GM23338 (cell line): ENCODE measurements around the gene MBNL1. TPM values are rescaled to one million over a fixed set of nuclear protein-coding genes. Genes with fewer than 3 reads are reported as not detected.

Source experiments
- ATAC-seq: fragments of 200-7000 bp; cut with Tn5 transposase; 3 replicates; pipeline ENCODE4 v1.9.1; 2020
- DNase-seq: peaks from one replicate; pipeline ENCODE4 v3.0.0-alpha.2; 2015; ENCODE audit warnings: low spot score
- H2AFZ ChIP-seq: fragments of 200-600 bp; sonication (generic); 2 replicates; pipeline ENCODE4 v1.8.0; 2016; ENCODE audit warnings: antibody characterized with exemption, mild to moderate bottlenecking, moderate library complexity
- H3F3A ChIP-seq: fragments of 200-600 bp; sonication (generic); replicated peaks from 2 replicates; pipeline ENCODE4 v1.8.0; 2017; ENCODE audit warnings: antibody characterized with exemption, mixed run types, low read depth
- H3K27ac ChIP-seq: fragments of 200-600 bp; sonication (generic); 2 replicates; pipeline ENCODE4 v1.6.1; 2016; ENCODE audit warnings: low read depth
- H3K27me3 ChIP-seq: fragments of 200-600 bp; sonication (generic); 2 replicates; pipeline ENCODE4 v1.8.0; 2016; ENCODE audit warnings: mild to moderate bottlenecking, mixed run types, moderate library complexity; ENCODE audit not compliant: insufficient read depth
- H3K36me3 ChIP-seq: fragments of 200-600 bp; sonication (generic); 2 replicates; pipeline ENCODE4 v1.8.0; 2016; ENCODE audit warnings: mild to moderate bottlenecking; ENCODE audit not compliant: insufficient read depth
- H3K4me1 ChIP-seq: fragments of 200-600 bp; sonication (generic); 2 replicates; pipeline ENCODE4 v1.8.0; 2016; ENCODE audit warnings: mild to moderate bottlenecking, moderate library complexity; ENCODE audit not compliant: insufficient read depth
- H3K4me2 ChIP-seq: fragments of 200-600 bp; sonication (generic); 2 replicates; pipeline ENCODE4 v1.7.1; 2017; ENCODE audit warnings: mixed run types
- H3K4me3 ChIP-seq: fragments of 200-600 bp; sonication (generic); 2 replicates; pipeline ENCODE4 v1.6.1; 2016; ENCODE audit warnings: mixed run types
- H3K79me2 ChIP-seq: fragments of 200-600 bp; sonication (generic); replicated peaks from 2 replicates; pipeline ENCODE4 v1.8.0; 2017; ENCODE audit warnings: mild to moderate bottlenecking; ENCODE audit not compliant: insufficient read depth
- H3K9me2 ChIP-seq: fragments of 200-600 bp; sonication (generic); 2 replicates; pipeline ENCODE4 v1.8.0; 2017; ENCODE audit not compliant: insufficient read depth
- H4K20me1 ChIP-seq: fragments of 200-600 bp; sonication (generic); replicated peaks from 2 replicates; pipeline ENCODE4 v1.8.0; 2017; ENCODE audit warnings: mild to moderate bottlenecking; ENCODE audit not compliant: insufficient read depth
- H3K27ac Mint-ChIP-seq: 2 replicates; pipeline ENCODE4 v1.8.0; 2020; ENCODE audit warnings: inconsistent platforms, mild to moderate bottlenecking, moderate library complexity, mixed read lengths
- H3K27me3 Mint-ChIP-seq: 3 replicates; pipeline ENCODE4 v1.8.0; 2022; ENCODE audit warnings: low read depth, mild to moderate bottlenecking, moderate library complexity, mixed read lengths, inconsistent platforms; ENCODE audit not compliant: insufficient read depth, poor library complexity
- H3K36me3 Mint-ChIP-seq: 3 replicates; pipeline ENCODE4 v1.8.0; 2021; ENCODE audit warnings: low read depth, mild to moderate bottlenecking, inconsistent platforms, moderate library complexity, mixed read lengths
- H3K4me1 Mint-ChIP-seq: 3 replicates; pipeline ENCODE4 v1.8.0; 2020; ENCODE audit warnings: mild to moderate bottlenecking, inconsistent platforms, mixed read lengths
- H3K4me3 Mint-ChIP-seq: 3 replicates; pipeline ENCODE4 v1.8.0; 2021; ENCODE audit warnings: moderate library complexity, mild to moderate bottlenecking, inconsistent platforms, mixed read lengths
- H3K9me3 Mint-ChIP-seq: 3 replicates; pipeline ENCODE4 v1.8.0; 2020; ENCODE audit warnings: moderate library complexity, mild to moderate bottlenecking, inconsistent platforms, mixed read lengths
- CREB1 ChIP-seq: fragments of 250-450 bp; sonication (Bioruptor Pico); IDR thresholded peaks from 2 replicates; pipeline ENCODE4 v1.5.0; 2020; ENCODE audit warnings: low read depth, mild to moderate bottlenecking, moderate library complexity
- CTCF ChIP-seq, 2 experiments: fragments of 200-600 bp in 1 of 2; sonication (generic) in 1 of 2; conservative IDR thresholded peaks; 2 replicates each; pipeline versions ENCODE4 v1.5.1 to v1.6.1; 2016 to 2017; ENCODE audit warnings: antibody characterized with exemption in 2 of 2, low read depth in 2 of 2, mild to moderate bottlenecking in 2 of 2, moderate library complexity in 1 of 2
- ETS1 ChIP-seq: IDR thresholded peaks from 2 replicates; pipeline ENCODE4 v1.6.1; 2016; ENCODE audit warnings: antibody characterized with exemption
- EZH2 ChIP-seq: fragments of 200-600 bp; sonication (generic); IDR thresholded peaks from one replicate; pipeline ENCODE4 v1.8.0; 2017; ENCODE audit warnings: antibody characterized with exemption, mild to moderate bottlenecking, low read depth; ENCODE audit not compliant: unreplicated experiment
- JUNB ChIP-seq: IDR thresholded peaks from one replicate; pipeline ENCODE4 v1.6.1; 2016; ENCODE audit warnings: antibody characterized with exemption; ENCODE audit not compliant: unreplicated experiment
- POLR2AphosphoS5 ChIP-seq: IDR thresholded peaks from 2 replicates; pipeline ENCODE4 v1.6.1; 2016; ENCODE audit warnings: antibody characterized with exemption, low read depth
- REST ChIP-seq: IDR thresholded peaks from one replicate; pipeline ENCODE4 v1.6.1; 2018; ENCODE audit warnings: antibody characterized with exemption; ENCODE audit not compliant: unreplicated experiment
- ZNF114 ChIP-seq: fragments of 250-450 bp; sonication (Bioruptor Pico); IDR thresholded peaks from 2 replicates; pipeline ENCODE4 v1.5.0; 2020; ENCODE audit warnings: mild to moderate bottlenecking, moderate library complexity
- ZNF462 ChIP-seq: fragments of 250-450 bp; sonication (Bioruptor Pico); IDR thresholded peaks from 2 replicates; pipeline ENCODE4 v1.5.0; 2020; ENCODE audit warnings: mild to moderate bottlenecking, moderate library complexity
- polyA plus RNA-seq: library from polyadenylated mRNA; unstranded; fragments of >200 nt; fragmentation: Nextera tagmentation; extraction: Ambion mirVana; gene quantifications from 2 replicates; pipeline ENCODE4 v1.2.1, GENCODE V29; 2016
- total RNA-seq: library from RNA; depleted of rRNA; stranded (reverse); fragments of >200 nt; shearing (Covaris generic); gene quantifications from 2 replicates; pipeline ENCODE4 v1.2.3, GENCODE V29; 2014

The MBNL1 gene
- total and polyA plus RNA-seq, 2 experiments from 2014 or later, result 9.4 to 23.2 TPM

- Histone ChIP-seq H3K27me3 (no peaks in the 10 kb centered on the region), H2AFZ (no peak overlapping the region), H3K4me1 (peaks cover 23% of the 10 kb centered on the region), H3K9me2 (no peaks in the 10 kb centered on the region), H3K36me3 (no peaks in the 10 kb centered on the region), H3K4me3 (no peak overlapping the region), H3F3A (no peaks in the 10 kb centered on the region), H3K4me2 (no peak overlapping the region), H4K20me1 (no peaks in the 10 kb centered on the region), H3K79me2 (peaks cover 60% of the 10 kb centered on the region), H3K27ac (no peak overlapping the region; the same call in 1 of the 2 replicates)
- Mint-ChIP-seq H3K27me3 (no peaks in the 10 kb centered on the region), H3K36me3 (no peaks in the 10 kb centered on the region), H3K4me1 (peaks cover 25% of the 10 kb centered on the region), H3K4me3 (no peak overlapping the region), H3K27ac (no peak overlapping the region), H3K9me3 (no peaks in the 10 kb centered on the region)
- no peak for ATAC-seq
- TF ChIP-seq REST (no peak), CREB1 (CRISPR knock-in tag) (no peak), CTCF (conservative IDR thresholded peaks at IDR 0.05; ENCODE audit: low read depth in 2 of 2) (no peak), POLR2AphosphoS5 (no peak), JUNB (no peak), ZNF114 (CRISPR knock-in tag) (no peak), ETS1 (no peak), EZH2 (no peak), ZNF462 (no peak)
- DNase-seq, result no peak
Measured at GRCh38 chr3:152317184-152317583, 48.5 kb downstream of the MBNL1 start.
